ENCODE results near the gene PARD3B. TPM values are rescaled to one million over a fixed set of nuclear protein-coding genes. Genes with fewer than 3 reads are reported as not detected.

Gene PARD3B
- polyA plus RNA-seq, 3 donors, result not detected

DNA sequence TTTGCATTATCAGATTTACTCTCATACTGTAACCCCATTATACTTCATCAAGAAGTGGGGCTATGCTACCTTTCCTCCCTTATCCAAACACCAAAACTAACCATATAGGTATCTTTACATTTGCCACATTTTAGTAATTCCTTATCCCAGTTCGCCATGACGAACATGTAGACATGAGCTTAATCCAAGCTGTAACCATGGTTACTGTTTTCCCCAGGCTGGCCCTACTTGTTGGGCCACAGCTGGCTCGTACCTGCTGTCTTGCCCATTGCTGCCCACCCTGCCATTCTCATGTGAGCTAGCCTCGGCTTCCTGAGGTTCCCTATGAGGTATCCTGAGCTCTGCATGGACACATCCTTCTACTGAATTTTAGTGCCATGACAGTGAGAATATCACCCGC is 117.7 kb downstream of the PARD3B start:
- WGBS (ENCODE audit: insufficient coverage), result 89% methylated on average over 3 of the region's 5 CpGs
- Mint-ChIP-seq H3K27me3 (ENCODE audit: low read depth in 3 of 3) (no peaks in the 10 kb centered on the region), H3K36me3 (no peaks in the 10 kb centered on the region), H3K4me1 (no peaks in the 10 kb centered on the region), H3K9me3 (peaks cover 0 to 3% (median 0%) of the 10 kb centered on the region in 7 donors), H3K27ac (no peak overlapping the region), H3K4me3 (no peak overlapping the region)
- H3K36me3 ChIP-seq (replicated peaks in 1 of 2; ENCODE audit: control insufficient read depth in 1 of 2, insufficient read depth in 2 of 2, low read length in 2 of 2), result no peaks in the 10 kb centered on the region
- DNase-seq, result no peak
- H4K20me1 ChIP-seq (ENCODE audit: insufficient read depth, low read length), result no peaks in the 10 kb centered on the region
- H2AFZ ChIP-seq (ENCODE audit: insufficient read depth, low read depth, low read length, poor library complexity, severe bottlenecking), result no peak overlapping the region
- no peaks in the 10 kb centered on the region for H3K4me1 ChIP-seq (ENCODE audit: control insufficient read depth in 1 of 2, insufficient read depth in 2 of 2, low read length in 2 of 2)
- no peaks in the 10 kb centered on the region for H3K79me2 ChIP-seq (ENCODE audit: insufficient read depth, low read length)
- H3K4me3 ChIP-seq (replicated peaks in 1 of 3; ENCODE audit: low read depth in 2 of 3, low read length in 3 of 3), result no peak overlapping the region
- H3K4me2 ChIP-seq (replicated peaks; ENCODE audit: extremely low read depth, low read length, poor library complexity, severe bottlenecking), result no peak overlapping the region
- H3K9me3 ChIP-seq (replicated peaks in 1 of 2; ENCODE audit: control insufficient read depth in 1 of 2, insufficient read depth in 1 of 2, low read length in 2 of 2), result no peaks in the 10 kb centered on the region
- TF ChIP-seq, protein P1, sequence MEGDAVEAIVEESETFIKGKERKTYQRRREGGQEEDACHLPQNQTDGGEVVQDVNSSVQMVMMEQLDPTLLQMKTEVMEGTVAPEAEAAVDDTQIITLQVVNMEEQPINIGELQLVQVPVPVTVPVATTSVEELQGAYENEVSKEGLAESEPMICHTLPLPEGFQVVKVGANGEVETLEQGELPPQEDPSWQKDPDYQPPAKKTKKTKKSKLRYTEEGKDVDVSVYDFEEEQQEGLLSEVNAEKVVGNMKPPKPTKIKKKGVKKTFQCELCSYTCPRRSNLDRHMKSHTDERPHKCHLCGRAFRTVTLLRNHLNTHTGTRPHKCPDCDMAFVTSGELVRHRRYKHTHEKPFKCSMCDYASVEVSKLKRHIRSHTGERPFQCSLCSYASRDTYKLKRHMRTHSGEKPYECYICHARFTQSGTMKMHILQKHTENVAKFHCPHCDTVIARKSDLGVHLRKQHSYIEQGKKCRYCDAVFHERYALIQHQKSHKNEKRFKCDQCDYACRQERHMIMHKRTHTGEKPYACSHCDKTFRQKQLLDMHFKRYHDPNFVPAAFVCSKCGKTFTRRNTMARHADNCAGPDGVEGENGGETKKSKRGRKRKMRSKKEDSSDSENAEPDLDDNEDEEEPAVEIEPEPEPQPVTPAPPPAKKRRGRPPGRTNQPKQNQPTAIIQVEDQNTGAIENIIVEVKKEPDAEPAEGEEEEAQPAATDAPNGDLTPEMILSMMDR (IDR thresholded peaks at IDR 0.05), result no peak
- no peak overlapping the region for H3K9ac ChIP-seq (ENCODE audit: insufficient read depth, low read length, poor library complexity, severe bottlenecking)
- H3K27me3 ChIP-seq (ENCODE audit: control insufficient read depth in 2 of 2, insufficient read depth in 2 of 2, low read length in 2 of 2), result no peaks in the 10 kb centered on the region
- intact Hi-C loops (cut with micrococcal nuclease), result no loop called here
- H3K27ac ChIP-seq (ENCODE audit: low read depth in 1 of 2, low read length in 2 of 2), result no peak overlapping the region

DNA sequence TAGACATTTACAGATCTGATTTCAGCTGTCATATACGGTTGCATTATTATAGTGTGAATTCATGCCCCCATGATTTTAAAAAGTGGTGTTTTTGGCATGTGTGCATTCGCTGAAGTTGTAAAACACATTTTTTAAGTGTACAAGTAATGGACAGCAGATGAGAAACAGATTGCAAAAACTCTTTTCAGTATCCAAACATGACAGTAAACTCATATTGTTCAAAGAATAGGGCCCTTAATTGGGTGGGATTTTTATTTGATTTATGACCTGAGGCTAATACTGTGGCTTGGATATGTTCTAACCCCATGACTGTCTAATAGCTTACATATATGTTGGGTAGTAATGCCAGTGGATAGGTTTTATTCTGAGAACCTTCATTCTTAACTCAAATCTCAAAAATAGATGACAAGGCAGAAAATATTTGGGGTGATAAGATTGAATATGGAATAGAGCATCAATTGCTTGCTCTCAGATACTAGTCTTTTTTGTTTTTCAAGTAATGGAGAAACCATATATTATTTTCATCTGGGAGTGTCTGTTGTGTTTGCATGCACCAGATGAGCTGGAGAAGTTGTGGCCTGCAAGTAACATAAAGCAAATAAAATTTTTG is 118.6 kb downstream of the PARD3B start:
- H3K27me3 Mint-ChIP-seq (ENCODE audit: low read depth in 3 of 3), result no peaks in the 10 kb centered on the region
- DNase-seq, result no peak
- Histone ChIP-seq H3K4me1 (ENCODE audit: control insufficient read depth in 1 of 2, insufficient read depth in 2 of 2, low read length in 2 of 2) (no peaks in the 10 kb centered on the region), H3K27ac (ENCODE audit: low read depth in 1 of 2, low read length in 2 of 2) (no peak overlapping the region), H3K4me2 (replicated peaks; ENCODE audit: extremely low read depth, low read length, poor library complexity, severe bottlenecking) (no peak overlapping the region), H3K36me3 (replicated peaks in 1 of 2; ENCODE audit: control insufficient read depth in 1 of 2, insufficient read depth in 2 of 2, low read length in 2 of 2) (no peaks in the 10 kb centered on the region), H4K20me1 (ENCODE audit: insufficient read depth, low read length) (no peaks in the 10 kb centered on the region), H3K4me3 (replicated peaks in 1 of 3; ENCODE audit: low read depth in 2 of 3, low read length in 3 of 3) (no peak overlapping the region), H3K79me2 (ENCODE audit: insufficient read depth, low read length) (no peaks in the 10 kb centered on the region), H3K9me3 (replicated peaks in 1 of 2; ENCODE audit: control insufficient read depth in 1 of 2, insufficient read depth in 1 of 2, low read length in 2 of 2) (no peaks in the 10 kb centered on the region), H3K9ac (ENCODE audit: insufficient read depth, low read length, poor library complexity, severe bottlenecking) (no peak overlapping the region), H3K27me3 (ENCODE audit: control insufficient read depth in 2 of 2, insufficient read depth in 2 of 2, low read length in 2 of 2) (no peaks in the 10 kb centered on the region), H2AFZ (ENCODE audit: insufficient read depth, low read depth, low read length, poor library complexity, severe bottlenecking) (no peak overlapping the region)
- H3K9me3 Mint-ChIP-seq, result peaks cover 0 to 3% (median 0%) of the 10 kb centered on the region in 7 donors
- no peaks in the 10 kb centered on the region for H3K4me1 Mint-ChIP-seq
- no peak overlapping the region for H3K4me3 Mint-ChIP-seq
- no peaks in the 10 kb centered on the region for H3K36me3 Mint-ChIP-seq
- WGBS (ENCODE audit: insufficient coverage), result no CpG with 5 or more reads among the region's 2 CpGs
- intact Hi-C loops (cut with micrococcal nuclease), result no loop called here
- TF ChIP-seq, protein P1 (IDR thresholded peaks at IDR 0.05), result no peak
- no peak overlapping the region for H3K27ac Mint-ChIP-seq

Measured in CD14-positive monocyte (primary cell).